GM10847 (cell line): ENCODE measurements around the gene ABL1.

ENCODE experiments used
- POLR2A ChIP-seq: IDR thresholded peaks from 2 replicates; pipeline ENCODE4 v1.6.1; 2011; ENCODE audit not compliant: insufficient read length; ENCODE audit errors: extremely low read depth

The ABL1 gene

DNA sequence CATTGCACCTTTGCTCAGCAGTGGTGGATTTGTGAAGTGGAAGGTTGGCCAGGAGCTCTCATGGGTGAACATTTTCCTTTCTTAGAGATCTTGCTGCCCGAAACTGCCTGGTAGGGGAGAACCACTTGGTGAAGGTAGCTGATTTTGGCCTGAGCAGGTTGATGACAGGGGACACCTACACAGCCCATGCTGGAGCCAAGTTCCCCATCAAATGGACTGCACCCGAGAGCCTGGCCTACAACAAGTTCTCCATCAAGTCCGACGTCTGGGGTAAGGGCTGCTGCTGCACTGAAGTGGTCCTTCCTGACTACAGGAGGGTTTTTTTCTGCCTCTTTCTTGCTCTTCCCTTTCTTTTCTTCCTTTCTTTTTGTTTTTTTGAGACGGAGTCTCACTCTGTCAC is 39.7 kb downstream of the ABL1 start:
- no peak for TF ChIP-seq POLR2A

DNA sequence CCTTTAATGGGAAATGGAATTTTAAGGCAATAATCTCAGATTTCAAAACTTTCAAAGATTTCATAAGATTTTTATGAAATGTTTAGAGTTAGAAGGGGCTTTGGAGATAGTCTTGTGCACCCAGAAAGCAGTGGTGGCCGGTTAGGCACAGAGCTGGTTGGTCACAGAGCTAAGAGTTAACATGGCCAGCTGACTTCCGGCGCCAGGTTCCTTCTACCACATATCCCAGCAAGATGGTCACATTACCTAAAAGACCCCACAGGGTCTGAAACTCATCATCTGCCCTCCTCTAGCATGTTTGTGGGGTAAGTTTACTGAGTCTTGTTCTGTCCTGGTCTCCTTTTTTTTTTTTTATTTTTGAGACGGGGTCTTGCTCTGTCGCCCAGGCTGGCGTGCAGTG is 42.2 kb downstream of the ABL1 start:
- TF ChIP-seq POLR2A, result no peak

DNA sequence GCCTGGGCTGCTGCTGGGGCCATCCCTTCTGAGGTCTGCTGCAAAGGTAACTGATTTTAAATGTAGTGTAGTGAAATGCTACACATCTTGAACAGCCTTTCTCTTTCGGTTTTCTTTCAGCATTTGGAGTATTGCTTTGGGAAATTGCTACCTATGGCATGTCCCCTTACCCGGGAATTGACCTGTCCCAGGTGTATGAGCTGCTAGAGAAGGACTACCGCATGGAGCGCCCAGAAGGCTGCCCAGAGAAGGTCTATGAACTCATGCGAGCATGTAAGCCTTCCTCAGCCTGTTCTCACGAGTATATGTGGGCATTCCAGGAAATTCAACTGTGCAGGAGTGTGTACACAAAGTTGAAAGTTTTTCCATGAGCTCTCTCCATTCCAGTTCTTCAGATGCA is 43.2 kb downstream of the ABL1 start:
- TF ChIP-seq POLR2A, result no peak

DNA sequence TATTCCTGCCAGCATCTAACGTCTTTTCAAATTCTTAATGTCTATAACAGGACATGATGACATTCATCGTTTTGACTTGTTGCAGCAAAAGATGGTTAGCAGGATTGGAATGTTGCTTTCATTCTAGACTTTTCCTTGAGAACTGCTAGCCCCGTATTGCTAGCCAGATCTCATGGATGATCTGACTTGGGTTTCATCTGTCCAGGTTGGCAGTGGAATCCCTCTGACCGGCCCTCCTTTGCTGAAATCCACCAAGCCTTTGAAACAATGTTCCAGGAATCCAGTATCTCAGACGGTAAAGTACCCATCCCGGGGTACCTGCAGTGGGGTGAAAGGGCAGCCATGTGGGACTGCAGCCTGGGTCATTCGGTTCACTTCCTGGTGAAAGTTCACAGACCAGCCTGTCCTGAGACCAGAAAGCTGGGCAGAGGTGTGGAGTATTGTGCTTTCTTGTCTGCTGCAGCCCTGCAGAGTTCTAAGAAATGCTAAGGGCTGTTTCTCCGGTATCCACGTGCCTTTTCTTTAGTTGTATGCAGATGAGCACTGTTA is 44.9 kb downstream of the ABL1 start:
- TF ChIP-seq POLR2A, result no peak

DNA sequence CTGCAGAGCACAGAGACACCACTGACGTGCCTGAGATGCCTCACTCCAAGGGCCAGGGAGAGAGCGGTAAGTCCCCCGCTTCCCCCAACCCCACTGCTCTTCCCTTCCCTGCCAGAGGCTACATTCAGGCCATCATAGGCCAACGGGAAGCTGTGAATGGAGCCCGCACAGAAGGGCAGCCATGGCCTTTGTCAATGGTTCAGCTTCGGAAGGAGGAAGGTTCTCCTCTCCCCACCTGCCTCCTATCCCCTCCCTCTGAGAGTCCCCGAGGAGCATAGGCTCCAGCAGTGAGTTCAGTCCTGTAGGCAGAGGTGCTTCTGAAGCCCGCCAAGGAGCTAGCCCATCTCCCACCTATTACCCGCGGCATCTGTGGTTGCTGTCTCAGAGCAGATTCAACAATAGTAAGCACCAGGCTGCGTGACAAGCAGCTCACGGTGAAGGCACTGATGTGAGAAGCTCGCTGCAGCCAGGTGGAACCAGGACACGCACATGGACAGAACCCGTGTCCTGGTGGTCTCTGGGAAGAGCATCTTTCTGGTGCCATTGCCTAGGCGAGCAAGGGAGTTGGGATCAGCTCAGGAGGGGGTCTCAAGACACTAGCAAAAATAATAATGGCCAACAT is 45.7 kb downstream of the ABL1 start:
- no peak for TF ChIP-seq POLR2A

DNA sequence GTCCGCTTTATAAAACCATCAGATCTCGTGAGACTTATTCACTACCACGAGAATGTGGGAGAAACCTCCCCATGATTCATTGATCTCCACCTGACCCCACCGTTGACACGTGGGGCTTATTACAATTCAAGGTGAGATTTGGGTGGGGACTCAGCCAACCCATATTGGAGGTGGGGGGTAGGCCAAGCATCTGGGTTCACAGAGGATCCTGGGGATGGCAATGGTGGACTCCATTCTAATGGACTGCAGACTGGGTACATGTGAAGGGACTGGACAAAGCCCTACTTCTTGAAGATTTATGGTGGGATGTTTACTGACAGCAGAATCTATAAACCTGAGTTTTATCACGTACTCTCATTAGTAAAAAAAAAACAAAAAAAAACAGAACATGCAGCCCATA is 46.5 kb downstream of the ABL1 start:
- no peak for TF ChIP-seq POLR2A

DNA sequence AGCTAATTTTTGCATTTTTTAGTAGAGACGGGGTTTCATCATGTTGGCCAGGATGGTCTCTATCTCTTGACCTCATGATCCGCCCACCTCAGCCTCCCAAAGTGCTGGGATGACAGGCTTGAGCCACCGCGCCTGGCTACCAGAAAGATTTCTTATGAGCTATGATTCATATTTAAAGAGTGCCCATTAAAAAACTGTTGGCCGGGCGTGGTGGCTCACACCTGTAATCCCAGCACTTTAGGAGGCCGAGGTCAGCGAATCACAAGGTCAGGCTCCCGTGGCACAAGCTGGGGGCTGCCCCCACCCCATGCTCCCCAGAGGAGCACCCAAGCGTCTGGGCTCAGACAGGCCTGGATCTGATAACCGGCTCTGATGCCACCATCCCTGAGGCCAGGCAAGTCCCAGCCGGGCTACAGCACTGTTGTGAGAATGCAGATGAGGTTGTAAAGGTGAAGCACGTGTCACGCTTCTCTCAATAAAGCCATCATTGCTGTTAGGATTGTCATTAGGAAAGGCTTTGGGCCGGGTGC is 47.7 kb downstream of the ABL1 start:
- TF ChIP-seq POLR2A, result no peak

DNA sequence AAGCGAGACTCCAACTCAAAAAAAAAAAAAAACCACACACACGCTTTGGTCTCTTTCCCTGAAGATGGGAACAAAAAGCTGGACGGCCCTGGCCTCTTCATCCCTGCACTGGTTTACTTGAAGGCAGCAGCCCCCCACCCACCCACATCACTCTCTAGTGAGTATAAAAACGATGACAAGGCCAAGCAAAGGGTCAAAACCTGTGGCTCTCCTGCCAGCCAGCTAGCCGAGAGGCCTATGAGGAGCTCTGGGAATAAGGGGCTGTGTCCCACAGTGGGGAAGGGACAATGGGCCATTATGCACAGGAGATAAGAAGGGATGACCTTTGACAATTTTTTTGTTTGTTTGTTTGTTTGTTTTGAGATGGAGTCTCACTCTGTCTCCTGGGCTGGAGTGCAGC is 48.4 kb downstream of the ABL1 start:
- no peak for TF ChIP-seq POLR2A

DNA sequence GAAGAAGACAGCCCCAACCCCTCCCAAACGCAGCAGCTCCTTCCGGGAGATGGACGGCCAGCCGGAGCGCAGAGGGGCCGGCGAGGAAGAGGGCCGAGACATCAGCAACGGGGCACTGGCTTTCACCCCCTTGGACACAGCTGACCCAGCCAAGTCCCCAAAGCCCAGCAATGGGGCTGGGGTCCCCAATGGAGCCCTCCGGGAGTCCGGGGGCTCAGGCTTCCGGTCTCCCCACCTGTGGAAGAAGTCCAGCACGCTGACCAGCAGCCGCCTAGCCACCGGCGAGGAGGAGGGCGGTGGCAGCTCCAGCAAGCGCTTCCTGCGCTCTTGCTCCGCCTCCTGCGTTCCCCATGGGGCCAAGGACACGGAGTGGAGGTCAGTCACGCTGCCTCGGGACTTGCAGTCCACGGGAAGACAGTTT is 49.1 kb downstream of the ABL1 start:
- TF ChIP-seq POLR2A, result no peak

DNA sequence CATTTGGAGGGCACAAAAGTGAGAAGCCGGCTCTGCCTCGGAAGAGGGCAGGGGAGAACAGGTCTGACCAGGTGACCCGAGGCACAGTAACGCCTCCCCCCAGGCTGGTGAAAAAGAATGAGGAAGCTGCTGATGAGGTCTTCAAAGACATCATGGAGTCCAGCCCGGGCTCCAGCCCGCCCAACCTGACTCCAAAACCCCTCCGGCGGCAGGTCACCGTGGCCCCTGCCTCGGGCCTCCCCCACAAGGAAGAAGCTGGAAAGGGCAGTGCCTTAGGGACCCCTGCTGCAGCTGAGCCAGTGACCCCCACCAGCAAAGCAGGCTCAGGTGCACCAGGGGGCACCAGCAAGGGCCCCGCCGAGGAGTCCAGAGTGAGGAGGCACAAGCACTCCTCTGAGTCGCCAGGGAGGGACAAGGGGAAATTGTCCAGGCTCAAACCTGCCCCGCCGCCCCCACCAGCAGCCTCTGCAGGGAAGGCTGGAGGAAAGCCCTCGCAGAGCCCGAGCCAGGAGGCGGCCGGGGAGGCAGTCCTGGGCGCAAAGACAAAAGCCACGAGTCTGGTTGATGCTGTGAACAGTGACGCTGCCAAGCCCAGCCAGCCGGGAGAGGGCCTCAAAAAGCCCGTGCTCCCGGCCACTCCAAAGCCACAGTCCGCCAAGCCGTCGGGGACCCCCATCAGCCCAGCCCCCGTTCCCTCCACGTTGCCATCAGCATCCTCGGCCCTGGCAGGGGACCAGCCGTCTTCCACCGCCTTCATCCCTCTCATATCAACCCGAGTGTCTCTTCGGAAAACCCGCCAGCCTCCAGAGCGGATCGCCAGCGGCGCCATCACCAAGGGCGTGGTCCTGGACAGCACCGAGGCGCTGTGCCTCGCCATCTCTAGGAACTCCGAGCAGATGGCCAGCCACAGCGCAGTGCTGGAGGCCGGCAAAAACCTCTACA is 49.8 kb downstream of the ABL1 start:
- TF ChIP-seq POLR2A, result no peak

DNA sequence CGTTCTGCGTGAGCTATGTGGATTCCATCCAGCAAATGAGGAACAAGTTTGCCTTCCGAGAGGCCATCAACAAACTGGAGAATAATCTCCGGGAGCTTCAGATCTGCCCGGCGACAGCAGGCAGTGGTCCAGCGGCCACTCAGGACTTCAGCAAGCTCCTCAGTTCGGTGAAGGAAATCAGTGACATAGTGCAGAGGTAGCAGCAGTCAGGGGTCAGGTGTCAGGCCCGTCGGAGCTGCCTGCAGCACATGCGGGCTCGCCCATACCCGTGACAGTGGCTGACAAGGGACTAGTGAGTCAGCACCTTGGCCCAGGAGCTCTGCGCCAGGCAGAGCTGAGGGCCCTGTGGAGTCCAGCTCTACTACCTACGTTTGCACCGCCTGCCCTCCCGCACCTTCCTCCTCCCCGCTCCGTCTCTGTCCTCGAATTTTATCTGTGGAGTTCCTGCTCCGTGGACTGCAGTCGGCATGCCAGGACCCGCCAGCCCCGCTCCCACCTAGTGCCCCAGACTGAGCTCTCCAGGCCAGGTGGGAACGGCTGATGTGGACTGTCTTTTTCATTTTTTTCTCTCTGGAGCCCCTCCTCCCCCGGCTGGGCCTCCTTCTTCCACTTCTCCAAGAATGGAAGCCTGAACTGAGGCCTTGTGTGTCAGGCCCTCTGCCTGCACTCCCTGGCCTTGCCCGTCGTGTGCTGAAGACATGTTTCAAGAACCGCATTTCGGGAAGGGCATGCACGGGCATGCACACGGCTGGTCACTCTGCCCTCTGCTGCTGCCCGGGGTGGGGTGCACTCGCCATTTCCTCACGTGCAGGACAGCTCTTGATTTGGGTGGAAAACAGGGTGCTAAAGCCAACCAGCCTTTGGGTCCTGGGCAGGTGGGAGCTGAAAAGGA is 50.7 kb downstream of the ABL1 start:
- TF ChIP-seq POLR2A, result no peak

DNA sequence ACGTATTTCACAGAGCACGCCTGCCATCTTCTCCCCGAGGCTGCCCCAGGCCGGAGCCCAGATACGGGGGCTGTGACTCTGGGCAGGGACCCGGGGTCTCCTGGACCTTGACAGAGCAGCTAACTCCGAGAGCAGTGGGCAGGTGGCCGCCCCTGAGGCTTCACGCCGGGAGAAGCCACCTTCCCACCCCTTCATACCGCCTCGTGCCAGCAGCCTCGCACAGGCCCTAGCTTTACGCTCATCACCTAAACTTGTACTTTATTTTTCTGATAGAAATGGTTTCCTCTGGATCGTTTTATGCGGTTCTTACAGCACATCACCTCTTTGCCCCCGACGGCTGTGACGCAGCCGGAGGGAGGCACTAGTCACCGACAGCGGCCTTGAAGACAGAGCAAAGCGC is 51.9 kb downstream of the ABL1 start:
- TF ChIP-seq POLR2A, result no peak

DNA sequence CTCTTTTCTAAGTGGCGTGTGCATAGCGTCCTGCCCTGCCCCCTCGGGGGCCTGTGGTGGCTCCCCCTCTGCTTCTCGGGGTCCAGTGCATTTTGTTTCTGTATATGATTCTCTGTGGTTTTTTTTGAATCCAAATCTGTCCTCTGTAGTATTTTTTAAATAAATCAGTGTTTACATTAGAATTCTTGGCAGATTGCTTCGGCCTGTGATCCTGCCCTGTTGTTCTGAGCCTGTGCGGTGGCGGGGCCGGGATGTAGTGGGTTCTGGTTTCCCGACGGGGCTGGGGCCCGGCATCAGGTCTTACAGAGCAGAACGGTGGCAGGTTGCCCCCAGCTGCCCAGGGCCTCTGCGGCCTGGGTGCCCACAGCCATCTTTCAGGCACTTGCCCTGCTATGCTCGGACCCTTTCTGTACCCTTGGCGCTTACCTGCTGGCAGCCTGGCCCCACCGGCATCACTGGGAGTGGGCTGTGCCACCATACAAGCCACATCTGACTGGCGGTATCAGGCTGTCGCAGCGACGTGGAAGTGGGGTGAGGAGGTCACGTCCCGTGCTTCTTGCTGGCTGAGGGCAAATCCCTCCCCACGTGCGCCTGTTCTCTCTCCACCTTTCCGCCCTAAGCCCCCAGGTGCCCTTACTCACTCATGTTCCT is 52.6 kb downstream of the ABL1 start:
- no peak for TF ChIP-seq POLR2A

DNA sequence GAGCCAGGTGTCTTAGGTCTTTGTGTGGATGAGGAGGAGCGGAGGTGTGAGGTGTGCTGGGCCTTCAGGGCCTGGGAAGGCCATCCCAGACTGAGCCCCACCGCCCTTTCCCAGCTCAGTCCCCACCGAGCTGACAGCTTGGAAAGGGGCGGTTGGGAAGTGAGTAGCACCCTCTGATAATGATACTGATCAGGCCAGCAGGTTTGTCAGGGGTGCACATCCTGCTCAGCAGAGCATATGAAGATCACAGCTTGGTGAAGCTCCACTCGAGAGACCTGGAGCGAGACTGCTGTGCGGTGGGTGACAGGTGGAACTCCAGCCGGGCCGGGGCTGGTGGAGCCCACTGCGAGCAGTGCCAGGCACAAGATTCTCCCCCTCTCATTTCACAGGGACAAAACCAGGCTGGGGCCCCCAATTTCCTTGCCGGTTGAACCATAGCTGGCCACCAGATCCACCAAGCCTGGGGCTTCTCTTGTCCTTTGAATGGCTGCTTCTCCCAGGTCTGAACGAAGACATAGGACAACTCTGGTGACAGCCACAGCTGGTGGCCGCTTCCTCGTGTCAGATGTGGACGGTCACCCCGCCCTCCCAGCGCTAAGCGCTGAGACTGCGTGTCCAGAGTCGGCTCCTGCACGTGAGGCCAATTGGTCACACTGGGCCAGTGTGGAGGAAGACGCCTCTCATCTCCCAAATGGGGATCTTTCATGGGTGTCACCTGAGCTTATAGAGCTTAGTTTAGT is 53.3 kb downstream of the ABL1 start:
- no peak for TF ChIP-seq POLR2A
